Stimulated activated CD4-positive, alpha-beta T cell treated with anti-CD3 and anti-CD28 coated beads, Interleukin-2, amount 100 ng/mL, for 4 hours (primary cell): Measurements from ENCODE around the gene FRS2.
A peak's percentile ranks its signal among the peaks of the same experiment; 100 is the strongest.
"Not testable (repeated sequence)": the region's sequence is repeated elsewhere in the genome, so short reads cannot be mapped to it uniquely, and the experiment has no call there.

ENCODE experiments used
- DNase-seq: peaks from one replicate; pipeline ENCODE4 v3.0.0-alpha.2; 2020; ENCODE audit warnings: low read depth

Gene FRS2

GRCh38 chr12:69470189-69471075, at the start of gene FRS2:
TSS of gene FRS2 (plus strand) at chr12:69470388. CDS start at chr12:69569031, 98,643 bp downstream.
- peak; percentile 77 for DNase-seq

DNA sequence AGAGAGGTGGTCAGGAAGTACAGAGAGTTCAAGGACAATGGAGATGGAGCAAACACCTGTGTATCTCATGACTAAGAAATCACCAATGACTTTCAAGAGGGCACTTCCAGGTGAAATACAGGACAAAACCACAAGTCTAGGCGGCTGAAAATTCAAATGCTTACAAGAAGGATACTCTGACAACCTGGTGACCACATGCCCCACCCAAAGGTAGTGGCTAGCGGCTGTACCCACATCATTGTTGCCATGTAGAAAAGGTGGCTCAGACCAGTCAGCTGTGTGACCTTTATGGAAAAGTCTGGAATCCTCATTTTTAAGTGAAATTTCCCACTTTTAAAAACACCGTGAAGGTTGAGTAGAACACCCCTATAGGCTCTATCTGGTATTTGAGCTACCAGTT, 48.6 kb upstream of the FRS2 start:
- no peak for DNase-seq

DNA sequence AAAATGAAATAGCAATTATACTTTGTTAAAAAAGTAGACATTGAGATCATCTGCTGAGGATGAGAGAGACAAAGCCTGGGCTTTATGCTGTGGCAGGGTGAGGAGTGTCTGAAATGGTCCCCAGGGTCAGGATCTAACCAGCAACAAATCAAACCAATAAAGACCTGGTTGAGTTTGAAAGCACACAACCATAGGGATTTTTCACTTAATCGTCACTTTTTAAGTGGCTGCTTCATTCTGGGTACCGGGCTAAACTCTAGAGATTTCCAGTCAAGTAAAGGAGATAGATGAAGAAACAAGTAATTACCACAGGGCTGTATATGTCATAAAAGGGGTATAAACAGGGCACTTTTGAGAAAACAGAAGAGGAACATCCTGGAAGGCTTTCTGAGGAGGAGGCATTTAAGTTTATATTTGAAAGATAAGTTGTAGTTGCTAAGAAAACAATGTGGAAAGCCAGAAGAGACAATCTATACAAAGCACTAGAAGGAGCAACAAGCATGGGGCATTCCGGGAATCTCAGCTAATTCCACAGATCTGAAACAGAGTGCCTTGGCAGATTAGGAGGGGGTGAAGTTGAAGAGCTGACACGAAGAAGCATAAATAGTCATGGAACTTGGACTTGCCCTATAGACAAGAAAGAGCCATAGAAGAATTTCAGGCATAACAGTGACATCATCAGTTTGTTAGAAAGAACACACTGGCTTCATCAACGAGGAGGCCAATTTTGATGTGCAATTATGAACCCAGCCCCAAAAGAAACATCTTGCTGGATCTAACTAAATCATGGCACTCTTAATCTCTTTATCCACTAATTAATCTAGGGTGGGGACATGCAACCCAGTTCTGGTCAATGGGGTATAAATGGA, 46.9 kb upstream of the FRS2 start:
- DNase-seq, result no peak

DNA sequence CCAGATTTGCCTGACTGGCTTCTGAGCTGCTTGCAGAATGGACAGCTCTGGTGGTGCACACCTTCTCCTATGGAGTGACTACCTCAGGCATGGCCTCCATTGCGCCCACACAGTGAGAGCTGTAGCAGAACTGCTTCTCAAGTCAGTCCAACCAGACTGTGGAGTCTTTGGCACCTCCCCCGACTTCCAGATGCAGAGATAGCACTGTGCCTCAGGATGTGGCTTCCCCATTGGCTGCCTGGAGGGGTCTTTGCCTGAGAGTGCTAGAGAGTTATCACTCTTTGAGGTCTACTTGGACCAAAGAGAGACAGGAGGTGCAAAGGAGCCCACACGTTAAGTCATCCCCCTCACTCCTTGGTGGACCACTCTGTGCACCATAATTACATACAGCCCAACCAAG, 44.8 kb upstream of the FRS2 start:
- DNase-seq, result no peak

DNA sequence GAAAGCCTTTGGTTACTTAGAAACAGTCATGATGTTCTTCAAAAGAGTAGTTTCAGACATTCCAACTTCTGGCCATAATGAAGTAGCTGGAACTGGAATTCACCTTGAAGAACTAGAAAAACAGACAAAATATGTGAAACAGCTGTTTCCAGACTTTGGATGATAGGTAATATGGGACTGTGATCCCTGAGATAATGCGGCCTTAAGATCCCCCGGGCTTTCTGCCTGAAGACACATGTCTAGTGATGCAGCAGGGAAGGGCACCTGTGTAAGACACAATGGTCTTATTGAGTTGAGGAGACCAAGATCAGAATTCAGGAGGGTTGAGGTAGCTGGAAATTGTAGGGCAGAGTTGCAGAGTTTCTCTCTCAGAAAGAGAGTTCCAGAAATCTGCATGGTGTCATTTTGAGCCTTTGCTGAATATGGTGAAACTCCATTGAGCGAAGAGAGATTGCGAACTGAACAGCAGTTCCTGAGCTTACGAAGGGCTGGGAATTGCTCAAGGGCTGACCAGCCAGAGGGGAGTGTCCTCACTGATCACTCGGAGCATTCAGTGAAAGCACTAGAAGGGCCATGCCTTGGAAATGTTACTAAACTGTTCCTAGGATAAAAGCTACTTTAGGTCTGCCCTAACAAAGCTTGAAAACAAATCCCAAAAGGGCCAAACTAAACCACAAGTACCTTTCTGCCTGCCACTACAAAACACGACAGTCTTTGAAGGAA, 41.7 kb upstream of the FRS2 start:
- no peak for DNase-seq

DNA sequence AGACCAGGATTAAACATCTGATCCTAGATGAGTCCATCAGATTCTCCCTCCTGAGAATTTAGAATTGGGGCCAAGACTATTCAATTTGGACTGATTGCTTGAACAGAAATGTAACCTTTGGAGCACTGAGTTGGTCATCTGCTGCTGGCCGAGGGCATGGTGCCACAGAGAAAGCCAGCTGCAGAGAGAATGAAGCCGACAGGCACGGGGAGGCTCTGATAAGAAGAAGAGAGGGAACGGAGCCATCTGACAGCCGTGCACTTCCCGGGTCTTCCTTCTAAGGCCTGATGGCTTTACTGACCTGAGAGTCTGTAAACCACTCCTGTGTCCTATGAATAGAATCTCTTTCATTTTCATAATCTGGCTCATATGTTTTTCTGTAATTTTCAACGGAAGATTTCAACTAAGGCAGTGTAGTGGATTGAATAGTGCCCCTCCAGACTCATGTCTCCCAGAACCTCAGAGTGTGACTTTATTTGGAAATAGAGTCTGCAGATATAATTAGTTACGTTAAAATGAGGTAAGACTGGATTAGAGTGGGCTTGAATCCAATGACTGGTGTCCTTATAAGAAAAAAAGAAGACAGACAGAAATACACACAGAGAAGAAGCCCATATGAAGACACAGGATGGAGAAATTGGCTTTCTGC, 39.1 kb upstream of the FRS2 start:
- no peak for DNase-seq

- no peak for DNase-seq
Observed at GRCh38 chr12:69431591-69432222, 38.5 kb upstream of the FRS2 start.

GRCh38 chr12:69433653-69434052, 36.5 kb upstream of the FRS2 start:
- DNase-seq, result no peak

DNA sequence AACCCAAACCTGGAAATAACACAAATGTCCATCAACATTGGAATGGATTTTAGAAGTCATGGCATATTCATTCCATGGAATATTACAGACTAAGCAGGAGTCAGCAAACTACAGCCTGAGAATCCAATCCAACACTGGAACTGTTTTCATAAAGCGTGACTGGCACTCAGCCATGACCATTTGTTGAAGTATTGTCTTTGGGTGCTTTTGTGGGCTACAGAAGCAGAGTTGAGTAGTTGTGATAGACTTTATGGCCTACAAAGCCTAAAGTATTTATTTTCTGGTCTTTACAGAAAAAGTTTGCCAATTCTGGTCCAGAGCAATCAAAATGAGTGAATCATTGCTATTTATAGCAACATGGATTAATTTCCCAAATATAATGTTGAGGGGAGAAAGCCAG, 34.5 kb upstream of the FRS2 start:
- DNase-seq, result no peak

DNA sequence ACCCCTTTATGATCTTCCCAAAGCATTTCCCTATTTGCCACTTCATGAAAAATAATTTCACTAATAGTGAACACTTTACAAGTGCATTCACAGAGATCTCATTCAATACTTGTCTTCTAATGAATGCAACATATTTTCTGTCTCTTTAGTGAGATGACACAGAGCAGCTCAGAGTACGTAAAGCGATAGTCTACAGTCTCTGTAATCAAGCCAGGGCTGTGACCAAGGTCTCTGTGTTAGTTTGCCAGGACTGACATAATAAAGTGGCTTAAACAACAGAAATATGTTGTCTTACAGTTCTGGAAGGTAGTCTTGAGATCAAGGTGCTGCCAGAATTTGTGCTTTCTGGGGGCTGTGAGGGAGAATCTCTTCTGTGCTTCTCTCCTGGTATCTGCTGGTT, 33.1 kb upstream of the FRS2 start:
- no peak for DNase-seq

DNA sequence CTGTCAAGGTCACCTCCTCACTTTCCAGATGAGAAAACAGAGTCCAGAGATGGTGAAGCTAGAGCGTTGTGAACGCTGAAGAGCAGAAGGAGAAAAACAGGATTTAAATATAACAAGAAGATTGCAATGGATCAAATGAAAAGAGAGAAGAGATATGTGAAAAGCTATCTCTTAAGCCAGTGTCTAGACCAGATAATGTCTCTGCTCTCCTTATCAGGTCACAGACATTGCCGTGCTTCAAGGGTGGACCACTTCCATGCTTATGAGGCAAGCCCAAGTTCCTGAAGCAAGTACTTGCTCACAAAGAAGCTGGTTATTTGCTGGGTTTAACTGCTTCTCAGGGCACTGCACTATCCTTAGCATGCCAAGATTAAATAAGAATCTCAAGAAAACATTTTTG, 31.6 kb upstream of the FRS2 start:
- no peak for DNase-seq

DNA sequence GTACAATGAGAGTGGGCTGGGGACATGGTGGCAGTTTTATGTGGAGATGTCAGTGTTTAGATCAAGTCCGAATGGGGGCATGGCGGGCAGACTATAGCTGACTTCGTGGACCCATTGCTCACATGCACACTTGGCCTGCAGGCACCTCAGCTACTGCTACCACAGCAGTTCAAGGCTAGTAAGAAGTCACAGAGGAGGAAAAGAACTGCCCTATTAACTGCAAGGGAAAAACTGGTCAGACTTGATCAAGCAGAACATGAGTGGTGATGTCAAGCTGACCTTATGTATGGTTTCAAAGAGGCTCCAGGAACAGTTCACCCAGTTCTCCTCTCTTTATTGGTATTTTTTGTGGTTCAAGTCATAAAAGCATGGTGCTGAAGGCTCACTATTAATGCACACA, 30.2 kb upstream of the FRS2 start:
- no peak for DNase-seq

GRCh38 chr12:69440886-69441285, 29.3 kb upstream of the FRS2 start:
- DNase-seq, result no peak

GRCh38 chr12:69442894-69443293, 27.3 kb upstream of the FRS2 start:
- DNase-seq, result no peak

DNA sequence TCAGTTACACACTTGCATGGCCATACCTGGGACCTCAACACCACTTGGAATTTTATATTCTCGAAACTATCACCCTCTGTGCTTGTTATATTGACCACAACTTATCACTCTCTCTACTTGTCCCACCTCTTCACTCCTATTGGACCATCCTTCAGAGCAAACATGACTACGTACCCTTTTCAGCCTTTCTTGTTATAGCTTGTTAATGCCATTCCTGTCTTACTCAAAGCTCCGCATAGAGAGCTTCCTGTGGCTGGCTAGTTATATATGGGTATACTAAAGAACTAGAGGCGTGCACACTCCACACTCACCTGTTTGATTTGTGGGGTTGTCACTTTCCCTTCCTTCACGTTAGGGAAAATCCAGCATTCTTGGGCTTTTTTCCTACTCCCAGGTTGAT, 26.3 kb upstream of the FRS2 start:
- no peak for DNase-seq

DNA sequence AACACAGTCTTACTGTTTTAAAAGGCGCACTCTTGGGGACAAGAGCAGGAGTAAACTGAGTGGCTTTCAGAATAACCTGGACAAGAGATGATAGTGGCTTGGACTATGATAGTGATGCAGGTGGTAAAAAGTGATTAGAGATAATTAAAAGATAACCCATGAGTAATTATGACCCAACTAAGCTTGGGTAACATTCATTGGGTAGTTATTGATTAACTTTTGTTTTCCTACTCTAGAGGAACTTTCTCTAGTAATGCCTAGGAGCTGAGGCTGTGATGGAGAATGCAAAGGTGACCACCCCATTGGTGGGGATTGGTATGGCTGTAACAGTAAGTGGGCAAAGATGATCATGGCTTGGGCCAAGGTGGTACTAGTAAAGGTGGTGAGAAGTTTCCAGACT, 22.3 kb upstream of the FRS2 start:
- no peak for DNase-seq

- not testable (repeated sequence) for DNase-seq
Observed at GRCh38 chr12:69452598-69453132, 17.5 kb upstream of the FRS2 start.

DNA sequence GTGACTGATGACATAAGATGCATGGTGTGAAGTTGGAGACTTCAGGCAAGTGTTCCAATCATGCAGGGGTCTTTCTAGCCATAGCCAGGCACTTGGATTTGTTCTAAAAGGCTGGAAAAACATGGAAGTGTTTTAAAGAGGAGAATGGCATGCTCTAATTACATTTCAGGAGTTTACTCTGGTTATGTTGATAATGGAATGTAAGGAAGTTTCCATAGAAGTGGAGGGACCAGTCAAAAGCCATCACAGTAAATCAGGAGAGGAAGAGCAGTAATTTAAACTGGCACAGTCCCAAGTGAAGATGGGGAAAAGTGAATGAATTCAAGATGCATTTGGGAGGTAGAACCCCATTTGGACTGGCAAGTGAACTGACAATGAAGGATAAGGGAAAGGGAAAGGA, 13.9 kb upstream of the FRS2 start:
- no peak for DNase-seq

GRCh38 chr12:69457433-69457832, 12.8 kb upstream of the FRS2 start:
- no peak for DNase-seq

- no peak for DNase-seq
Observed at GRCh38 chr12:69459477-69459876, 10.7 kb upstream of the FRS2 start.

DNA sequence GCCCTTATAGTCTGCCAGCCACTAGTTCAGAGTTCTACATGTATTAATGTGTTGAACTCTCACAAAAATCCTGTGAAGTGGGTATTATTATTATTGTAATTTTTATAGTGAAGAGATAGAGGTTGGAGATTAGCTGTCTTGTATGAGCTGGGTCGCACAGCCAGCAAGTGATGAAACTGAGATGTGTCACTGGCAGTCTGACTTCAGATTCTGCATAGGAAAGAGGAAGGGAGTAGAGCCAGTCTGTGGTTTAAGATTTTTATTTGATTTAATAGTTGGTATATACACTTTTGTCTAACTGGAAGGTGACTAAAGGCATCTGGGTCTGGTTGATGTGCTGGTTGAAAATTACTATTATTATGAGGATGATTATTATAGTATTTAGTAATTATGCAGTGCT, 5.8 kb upstream of the FRS2 start:
- no peak for DNase-seq
